GM12878 (cell line): ENCODE results near the gene ADCYAP1R1. TPM values are rescaled to one million over a fixed set of nuclear protein-coding genes. Genes with fewer than 3 reads are reported as not detected.

Experiments
- ATAC-seq: fragments of 200-7000 bp; cut with Tn5 transposase; 3 replicates; pipeline ENCODE4 v1.9.1; 2020; ENCODE audit warnings: mild to moderate bottlenecking, moderate library complexity
- BruUV-seq: library from RNA; stranded (reverse); fragments of 400-500 nt; replicated peaks from 2 replicates; lab custom pipeline; 2021; lab: Mats Ljungman, UMichigan
- CTCF ChIA-PET: fragments of 300-600 bp; sonication (Branson Sonifier 250); formaldehyde crosslinking; extraction: SDS; loops from one replicate; lab custom pipeline; 2021; ENCODE audit warnings: inconsistent platforms; lab: Yijun Ruan, JAX
- POLR2A ChIA-PET: fragments of 350-600 bp; formaldehyde crosslinking; extraction: SDS; loops from one replicate; lab custom pipeline; 2021; ENCODE audit warnings: inconsistent platforms; lab: Charles Lee
- RAD21 ChIA-PET: fragments of 300-600 bp; sonication (Branson Sonifier 250); formaldehyde crosslinking; loops from one replicate; lab custom pipeline; 2023; ENCODE audit warnings: antibody characterized with exemption; ENCODE audit not compliant: unreplicated experiment; lab: Charles Lee
- SMC1A ChIA-PET: fragments of 300-600 bp; sonication (Branson Sonifier 250); formaldehyde crosslinking; loops from one replicate; lab custom pipeline; 2023; ENCODE audit not compliant: unreplicated experiment, uncharacterized antibody; lab: Charles Lee
- DNase-seq: peaks from one replicate; pipeline ENCODE4 v3.0.0-alpha.2; 2011; ENCODE audit warnings: low read depth, low spot score
- FAIRE-seq: peaks from 3 replicates; lab custom pipeline; 2011; peaks lifted over from hg19 to GRCh38; lab: Jason Lieb, UNC
- H2AFZ ChIP-seq: 2 replicates; pipeline ENCODE4 v1.6.0; 2011; ENCODE audit warnings: low read depth, low read length, control low read depth; ENCODE audit not compliant: control insufficient read depth
- H3K27ac ChIP-seq: 2 replicates; pipeline ENCODE4 v1.5.1; 2011; ENCODE audit warnings: control low read depth; ENCODE audit not compliant: control insufficient read depth, insufficient read depth
- H3K27me3 ChIP-seq, 2 experiments: replicated peaks in 1 of 2; 2 replicates each; pipeline versions ENCODE4 v1.6.0 to v1.6.1; 2011; ENCODE audit warnings: low read length in 1 of 2; ENCODE audit not compliant: control insufficient read depth in 2 of 2, insufficient read depth in 2 of 2
- H3K36me3 ChIP-seq, 2 experiments: 2 replicates each; pipeline ENCODE4 v1.5.1; 2011; ENCODE audit warnings: low read length in 1 of 2; ENCODE audit not compliant: control insufficient read depth in 2 of 2, insufficient read depth in 2 of 2
- H3K4me1 ChIP-seq: 2 replicates; pipeline ENCODE4 v1.6.1; 2011; ENCODE audit warnings: mild to moderate bottlenecking, low read length, moderate library complexity, mixed read lengths; ENCODE audit not compliant: control insufficient read depth, insufficient read depth
- H3K4me2 ChIP-seq: 2 replicates; pipeline ENCODE4 v1.6.0; 2011; ENCODE audit warnings: control low read depth; ENCODE audit not compliant: control insufficient read depth, insufficient read depth
- H3K4me3 ChIP-seq: fragments of 200-600 bp; sonication (generic); 2 replicates; pipeline ENCODE4 v1.5.1; 2016
- H3K79me2 ChIP-seq: 2 replicates; pipeline ENCODE4 v1.6.0; 2011; ENCODE audit warnings: low read length; ENCODE audit not compliant: control insufficient read depth, insufficient read depth
- H3K9ac ChIP-seq: 2 replicates; pipeline ENCODE4 v1.8.0; 2011; ENCODE audit warnings: low read length, control low read depth, mixed read lengths; ENCODE audit not compliant: control insufficient read depth, insufficient read depth
- H3K9me3 ChIP-seq: replicated peaks from 3 replicates; pipeline ENCODE4 v1.5.1; 2011; ENCODE audit warnings: mild to moderate bottlenecking, low read length; ENCODE audit not compliant: control insufficient read depth, insufficient read depth
- H4K20me1 ChIP-seq: 2 replicates; pipeline ENCODE4 v1.6.0; 2011; ENCODE audit not compliant: control insufficient read depth, insufficient read depth
- ATF7 ChIP-seq: fragments of 450-650 bp; IDR thresholded peaks from 2 replicates; pipeline ENCODE4 v1.6.1; 2016; ENCODE audit warnings: low read depth, mild to moderate bottlenecking
- CBFB ChIP-seq: IDR thresholded peaks from 2 replicates; pipeline ENCODE4 v1.6.1; 2016; ENCODE audit warnings: antibody characterized with exemption, low read depth
- HCFC1 ChIP-seq: fragments of 150-350 bp; IDR thresholded peaks from 2 replicates; pipeline ENCODE4 v1.6.1; 2014; ENCODE audit warnings: low read length
- ZBTB40 ChIP-seq: fragments of 450-650 bp; IDR thresholded peaks from 2 replicates; pipeline ENCODE4 v1.6.1; 2016; ENCODE audit warnings: mild to moderate bottlenecking, moderate library complexity, borderline replicate concordance
- WGBS: methylation state at CpG from one replicate; pipeline ENCODE4 v1.1.6; 2016; ENCODE audit warnings: low lambda C conversion rate; ENCODE audit not compliant: insufficient replicate concordance, insufficient coverage; ENCODE audit errors: missing lambda C conversion rate; 5-methylcytosine and 5-hydroxymethylcytosine counted together
- in situ Hi-C: fragments of 300-500 bp; cut with MboI; formaldehyde crosslinking; loops from 9 replicates; pipeline ENCODE4 v1.14.3; 2018; ENCODE audit warnings: mixed read lengths
- intact Hi-C: fragments of 100-400 bp; cut with micrococcal nuclease; formaldehyde crosslinking; loops from one replicate; pipeline ENCODE4 v1.14.2; 2022; ENCODE audit not compliant: unreplicated experiment
- polyA plus RNA-seq, 11 experiments: library from polyadenylated mRNA; depleted of rRNA in 4 of 11; unstranded in 6 of 11; stranded (reverse) in 5 of 11; fragments of >200 nt; fragmentation: Nextera tagmentation in 4 of 11; fragmentation: Illumina TruSeq in 1 of 11; extraction: Ambion mirVana in 4 of 11; extraction: Trizol in 1 of 11; gene quantifications; 1 replicate in 1 of 11; 2 replicates in 10 of 11; pipeline versions ENCODE4 v1.2.1 to v1.2.3, GENCODE V29; 2011 to 2016; ENCODE audit warnings: inconsistent platforms in 2 of 11, missing spikeins in 2 of 11, low read depth in 1 of 11
- total RNA-seq, 4 experiments: library from RNA; depleted of rRNA in 3 of 4; stranded (reverse); fragments of >200 nt in 3 of 4; fragmentation: Illumina TruSeq in 1 of 4; extraction: Trizol in 1 of 4; gene quantifications; 2 replicates each; pipeline versions ENCODE4 v1.2.1 to v1.2.3, GENCODE V29; 2013 to 2021
- TF ChIP-seq, protein P1 (sequence below): fragments of 450-650 bp; formaldehyde crosslinking; IDR thresholded peaks from 2 replicates; pipeline ENCODE4 v1.4.0; 2020; ENCODE audit warnings: mild to moderate bottlenecking, moderate library complexity

ADCYAP1R1 gene
- total and polyA plus RNA-seq, 10 of the 15 experiments (the other 5 are each of a cell fraction or from before 2014, with no cell fraction given) = not detected

GRCh38 chr7:31053986-31054385 is 1.9 kb downstream of the ADCYAP1R1 start (continued):
- TF ChIP-seq ZBTB40 = no peak

DNA sequence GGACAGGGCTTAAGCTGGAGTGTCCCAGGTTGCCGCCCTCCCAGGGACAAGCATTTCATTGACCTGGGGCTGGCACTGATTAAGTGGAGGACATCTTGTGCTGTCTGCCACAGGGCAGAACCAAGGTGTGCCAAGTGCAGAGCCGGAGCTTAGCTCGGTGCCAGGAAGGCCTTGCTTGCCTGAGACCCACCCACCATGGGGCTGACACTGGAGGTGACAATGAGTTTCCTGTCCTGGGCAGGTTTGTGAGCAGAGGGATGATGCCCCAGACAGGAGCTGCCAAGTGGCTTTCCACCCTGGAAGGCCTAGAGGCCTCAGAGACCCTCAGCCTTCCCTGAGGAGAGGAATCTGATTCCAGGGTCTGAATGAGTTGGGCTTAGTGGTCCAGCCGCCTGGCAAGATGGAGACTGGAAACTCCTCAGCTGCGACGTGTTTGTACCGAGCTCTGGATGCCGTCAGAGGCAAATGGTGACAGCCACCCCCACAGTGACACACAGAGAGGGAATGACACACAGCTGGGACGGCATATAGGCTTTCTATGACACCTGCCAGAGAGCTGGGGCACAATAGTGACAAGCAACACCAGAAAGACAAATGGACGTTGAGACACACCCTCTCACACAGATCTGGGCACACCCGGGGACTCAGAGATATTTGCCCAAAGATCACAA is 2.6 kb downstream of the ADCYAP1R1 start:
- no peak for DNase-seq
- no peaks in the 10 kb centered on the region for H3K79me2 ChIP-seq
- 20% methylated on average over 11 of the region's 11 CpGs for WGBS
- H3K4me3 ChIP-seq = no peak overlapping the region
- H3K4me2 ChIP-seq = no peak overlapping the region
- in situ Hi-C loops = no loop called here
- H4K20me1 ChIP-seq = no peaks in the 10 kb centered on the region
- no peak overlapping the region for H3K9ac ChIP-seq
- ChIA-PET CTCF (interaction anchor here (1.3 kb wide), 1 partner anchor 68 kb away, joined by 4 read pairs; no protein-coding TSS in a partner anchor), SMC1A (interaction anchor here (1.1 kb wide), 1 partner anchor 43 kb away, joined by 3 read pairs; no protein-coding TSS in a partner anchor)
- H3K9me3 ChIP-seq = no peaks in the 10 kb centered on the region
- no peaks in the 10 kb centered on the region for H3K36me3 ChIP-seq
- no peak overlapping the region for H2AFZ ChIP-seq
- TF ChIP-seq ATF7 (no peak), HCFC1 (no peak), CBFB (no peak)
- TF ChIP-seq, protein P1, sequence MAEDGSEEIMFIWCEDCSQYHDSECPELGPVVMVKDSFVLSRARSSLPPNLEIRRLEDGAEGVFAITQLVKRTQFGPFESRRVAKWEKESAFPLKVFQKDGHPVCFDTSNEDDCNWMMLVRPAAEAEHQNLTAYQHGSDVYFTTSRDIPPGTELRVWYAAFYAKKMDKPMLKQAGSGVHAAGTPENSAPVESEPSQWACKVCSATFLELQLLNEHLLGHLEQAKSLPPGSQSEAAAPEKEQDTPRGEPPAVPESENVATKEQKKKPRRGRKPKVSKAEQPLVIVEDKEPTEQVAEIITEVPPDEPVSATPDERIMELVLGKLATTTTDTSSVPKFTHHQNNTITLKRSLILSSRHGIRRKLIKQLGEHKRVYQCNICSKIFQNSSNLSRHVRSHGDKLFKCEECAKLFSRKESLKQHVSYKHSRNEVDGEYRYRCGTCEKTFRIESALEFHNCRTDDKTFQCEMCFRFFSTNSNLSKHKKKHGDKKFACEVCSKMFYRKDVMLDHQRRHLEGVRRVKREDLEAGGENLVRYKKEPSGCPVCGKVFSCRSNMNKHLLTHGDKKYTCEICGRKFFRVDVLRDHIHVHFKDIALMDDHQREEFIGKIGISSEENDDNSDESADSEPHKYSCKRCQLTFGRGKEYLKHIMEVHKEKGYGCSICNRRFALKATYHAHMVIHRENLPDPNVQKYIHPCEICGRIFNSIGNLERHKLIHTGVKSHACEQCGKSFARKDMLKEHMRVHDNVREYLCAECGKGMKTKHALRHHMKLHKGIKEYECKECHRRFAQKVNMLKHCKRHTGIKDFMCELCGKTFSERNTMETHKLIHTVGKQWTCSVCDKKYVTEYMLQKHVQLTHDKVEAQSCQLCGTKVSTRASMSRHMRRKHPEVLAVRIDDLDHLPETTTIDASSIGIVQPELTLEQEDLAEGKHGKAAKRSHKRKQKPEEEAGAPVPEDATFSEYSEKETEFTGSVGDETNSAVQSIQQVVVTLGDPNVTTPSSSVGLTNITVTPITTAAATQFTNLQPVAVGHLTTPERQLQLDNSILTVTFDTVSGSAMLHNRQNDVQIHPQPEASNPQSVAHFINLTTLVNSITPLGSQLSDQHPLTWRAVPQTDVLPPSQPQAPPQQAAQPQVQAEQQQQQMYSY (CRISPR knock-in tag) = no peak
- TF ChIP-seq, all 136 proteins: peak for 0
- BruUV-seq = no TSS peak
- FAIRE-seq = no peak
- no peak overlapping the region for H3K27ac ChIP-seq
- peaks cover 0 to 4% of the 10 kb centered on the region in 2 experiments; a peak in 2 of 4 replicates for H3K27me3 ChIP-seq
- ChIA-PET POLR2A (no interaction called here), RAD21 (no interaction called here)
- intact Hi-C loops = no loop called here
- ATAC-seq = no peak
- no peaks in the 10 kb centered on the region for H3K4me1 ChIP-seq
